HG02571 (cell line): ENCODE measurements around the gene TFPT.
"Not testable (repeated sequence)": the region's sequence is repeated elsewhere in the genome, so short reads cannot be mapped to it uniquely, and the experiment has no call there.

Source experiments
- ATAC-seq: cut with Tn5 transposase; IDR thresholded peaks from one replicate; pipeline ENCODE4 v1.9.1; 2021; ENCODE audit warnings: mild to moderate bottlenecking, moderate library complexity; ENCODE audit not compliant: unreplicated experiment

The TFPT gene

DNA sequence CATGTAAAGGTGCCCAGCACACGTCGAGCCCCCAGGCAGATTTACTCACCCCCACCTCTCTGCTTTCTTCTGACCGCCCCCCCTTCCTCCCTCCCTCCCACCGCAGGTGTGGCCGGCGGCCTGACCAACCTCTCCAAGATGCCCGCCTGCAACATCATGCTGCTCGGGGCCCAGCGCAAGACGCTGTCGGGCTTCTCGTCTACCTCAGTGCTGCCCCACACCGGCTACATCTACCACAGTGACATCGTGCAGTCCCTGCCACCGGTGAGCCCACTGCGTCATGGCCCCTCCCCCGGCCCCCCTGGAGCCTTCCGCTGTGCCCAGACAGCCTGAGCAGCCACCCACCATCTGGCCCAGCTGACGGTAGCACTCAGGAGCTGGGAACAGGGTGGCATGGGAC is 8.9 kb upstream of the TFPT start:
- ATAC-seq: no peak

DNA sequence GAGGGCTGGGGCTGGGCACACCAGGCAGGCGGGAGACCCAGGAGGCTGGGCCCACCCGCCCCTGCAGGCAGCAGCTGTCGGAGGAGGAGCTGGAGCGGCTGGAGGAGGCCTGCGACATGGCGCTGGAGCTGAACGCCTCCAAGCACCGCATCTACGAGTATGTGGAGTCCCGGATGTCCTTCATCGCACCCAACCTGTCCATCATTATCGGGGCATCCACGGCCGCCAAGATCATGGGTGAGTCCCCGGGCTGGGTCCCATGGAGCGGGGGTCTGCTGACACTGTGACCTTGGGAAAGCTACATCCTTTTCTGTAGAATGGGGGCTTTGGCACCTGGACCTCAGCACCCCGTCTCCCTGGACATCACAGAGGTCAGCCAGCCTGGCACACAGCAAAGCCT is 8.2 kb upstream of the TFPT start:
- ATAC-seq: no peak

DNA sequence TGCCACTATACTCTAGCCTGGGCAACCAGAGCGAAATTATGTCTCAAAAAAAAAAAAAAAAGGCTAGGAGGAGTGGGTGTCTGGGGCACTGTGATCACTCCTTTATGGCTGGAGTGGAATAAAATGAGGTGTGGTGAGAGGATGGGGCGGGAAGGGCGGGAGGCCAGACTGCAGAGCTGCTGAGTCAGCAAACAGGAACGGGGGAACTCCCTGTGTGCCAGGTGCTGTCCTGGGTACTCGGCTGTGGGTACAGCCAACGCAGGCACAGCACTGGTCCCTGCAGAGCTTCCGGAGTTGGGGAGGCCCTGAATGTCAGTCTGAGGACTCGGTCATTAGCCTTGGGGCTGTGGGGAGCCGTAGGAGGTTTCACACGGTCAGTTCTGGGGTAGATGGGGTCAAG is 5.8 kb upstream of the TFPT start:
- ATAC-seq: no peak

DNA sequence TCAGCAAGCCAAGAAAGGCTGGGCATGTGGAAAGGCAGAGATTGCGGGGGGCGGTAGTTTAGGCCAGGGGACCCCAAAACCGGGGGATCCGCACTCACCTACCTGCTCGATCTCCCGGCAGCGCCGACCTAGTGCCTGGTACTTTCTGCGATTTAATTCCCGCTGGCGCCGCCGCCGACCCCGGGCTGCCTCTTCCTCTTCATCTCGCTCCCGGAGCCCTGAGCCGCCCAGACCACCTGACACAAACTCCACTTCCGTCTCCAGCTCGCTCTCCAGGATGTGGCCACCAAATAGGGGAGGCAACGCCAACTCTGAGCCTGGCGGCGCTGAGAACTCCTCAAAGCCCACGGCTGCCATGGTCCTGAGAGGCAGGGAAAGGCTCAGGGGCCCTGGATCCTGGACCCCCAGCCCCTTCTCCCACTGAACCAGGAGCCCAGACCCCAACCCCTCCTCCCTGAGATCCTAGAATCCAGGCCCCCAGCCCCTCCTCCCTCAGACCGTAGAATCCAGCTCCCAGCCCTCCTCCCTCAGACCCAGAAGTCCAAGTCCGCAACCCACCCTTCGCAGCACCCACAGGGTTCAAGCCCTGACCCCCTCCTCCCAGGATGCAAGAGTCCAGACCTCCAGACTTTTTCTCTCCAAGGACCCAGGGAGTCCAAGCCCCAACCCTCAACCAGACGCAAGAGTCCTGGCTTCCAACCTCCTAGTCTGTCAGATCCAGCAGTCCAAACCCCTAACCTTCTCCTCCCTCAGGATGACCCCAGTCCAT is 933 bp downstream of the TFPT start:
- ATAC-seq: no peak

DNA sequence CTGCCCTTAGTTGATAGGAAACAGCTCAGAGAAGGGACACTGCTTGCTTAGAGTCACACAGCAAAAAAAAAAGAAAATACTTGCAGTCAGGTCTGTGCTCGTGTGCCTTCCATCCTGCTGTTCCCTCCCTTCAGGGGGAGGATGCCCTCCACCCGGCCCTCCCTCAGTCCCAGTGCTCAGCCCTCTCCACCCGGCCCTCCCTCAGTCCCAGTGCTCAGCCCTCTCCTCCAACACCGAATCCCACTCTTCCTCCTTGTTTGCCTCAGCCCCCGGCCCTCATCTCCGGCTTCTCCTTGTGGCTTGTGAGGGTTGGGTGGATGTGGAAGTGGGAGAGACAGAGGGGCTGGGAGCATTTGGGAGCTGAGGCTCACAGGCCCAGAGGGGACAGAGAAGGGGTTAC is 5.8 kb downstream of the TFPT start:
- no peak for ATAC-seq

DNA sequence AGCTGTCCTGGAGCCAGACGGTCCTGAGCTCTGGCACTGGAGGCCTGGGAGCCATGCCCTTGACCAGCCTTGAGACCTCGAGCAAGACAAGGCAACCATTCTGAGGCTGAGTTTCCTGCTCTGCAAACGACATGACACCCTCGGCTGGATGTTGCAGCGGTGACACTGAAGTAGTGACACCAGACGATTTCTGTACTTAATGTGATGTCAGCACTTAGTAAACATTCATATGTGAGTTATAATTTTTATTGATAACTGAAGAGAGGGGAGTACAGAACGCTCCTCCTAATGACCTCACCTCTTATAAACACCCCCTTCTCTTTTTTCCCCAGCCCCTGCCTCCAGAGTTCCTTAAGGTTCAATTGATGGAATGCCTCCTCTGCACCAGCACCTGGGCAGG is 7.0 kb downstream of the TFPT start:
- no peak for ATAC-seq

DNA sequence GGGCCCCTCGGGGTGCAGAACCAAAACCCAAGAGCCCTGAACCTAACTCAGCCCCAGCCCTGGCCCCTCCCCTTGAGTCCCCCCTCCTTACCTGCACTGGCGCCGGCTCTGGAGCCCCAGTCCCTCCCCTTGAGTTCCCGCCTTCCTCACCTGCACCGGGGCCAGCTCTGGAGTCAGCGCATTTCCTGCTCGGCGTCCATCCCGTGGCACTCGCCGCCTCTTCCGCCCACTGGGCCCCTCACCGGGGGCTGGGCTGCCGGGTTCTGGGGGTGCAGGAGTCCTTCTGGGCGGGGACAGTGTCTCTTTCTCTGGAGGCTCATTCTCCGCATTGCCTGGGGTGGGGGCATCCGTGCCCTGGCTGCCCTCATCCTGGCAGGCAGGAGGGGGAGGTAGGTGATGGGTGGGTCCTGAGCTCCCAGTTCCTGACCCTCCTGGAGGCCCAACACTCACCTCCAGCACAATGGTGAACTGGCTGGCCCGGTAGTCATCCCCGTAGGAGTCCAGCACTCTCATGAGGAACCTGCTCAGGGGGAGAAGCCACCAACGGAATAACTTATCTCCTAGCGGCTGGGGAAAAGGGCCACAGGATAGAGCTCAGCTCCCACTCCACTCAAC is 7.5 kb downstream of the TFPT start:
- ATAC-seq: no peak

DNA sequence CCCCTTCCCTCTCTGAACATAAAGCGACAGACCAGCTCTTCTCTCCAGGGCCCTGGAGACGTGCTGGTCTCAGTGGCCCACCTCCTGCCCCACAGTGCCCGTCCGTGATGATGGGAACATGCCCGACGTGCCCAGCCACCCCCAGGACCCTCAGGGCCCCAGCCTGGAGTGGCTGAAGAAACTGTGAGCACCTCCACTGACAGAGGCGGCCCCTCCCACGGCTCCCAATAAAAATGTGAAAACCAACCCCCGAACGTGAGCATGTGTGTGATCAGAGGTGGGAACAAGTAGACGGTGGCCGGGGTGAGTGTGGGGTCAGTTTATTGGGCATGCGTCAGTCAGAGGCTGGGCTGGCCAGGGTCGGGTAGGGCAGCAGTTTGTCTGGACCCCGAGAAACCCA is 8.7 kb downstream of the TFPT start:
- no peak for ATAC-seq

DNA sequence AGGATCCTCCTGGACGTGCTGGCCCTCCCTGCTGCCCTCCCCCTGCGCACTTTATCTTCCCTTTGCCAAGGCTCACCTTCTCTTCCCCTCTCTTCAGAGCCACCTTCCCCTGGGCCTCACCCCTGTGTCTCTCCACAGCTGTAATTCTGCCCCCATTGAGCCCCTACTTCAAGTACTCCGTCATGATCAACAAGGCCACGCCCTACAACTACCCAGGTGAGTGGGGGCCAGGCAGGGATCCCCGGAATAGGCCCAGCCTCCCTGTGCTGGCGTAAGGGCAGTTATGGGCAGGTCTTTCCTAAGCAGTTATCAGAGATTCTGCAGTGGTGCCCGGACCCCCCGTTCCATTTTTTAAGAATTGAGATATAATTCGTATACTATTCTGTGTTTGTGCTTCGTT is 9.7 kb downstream of the TFPT start:
- no peak for ATAC-seq

DNA sequence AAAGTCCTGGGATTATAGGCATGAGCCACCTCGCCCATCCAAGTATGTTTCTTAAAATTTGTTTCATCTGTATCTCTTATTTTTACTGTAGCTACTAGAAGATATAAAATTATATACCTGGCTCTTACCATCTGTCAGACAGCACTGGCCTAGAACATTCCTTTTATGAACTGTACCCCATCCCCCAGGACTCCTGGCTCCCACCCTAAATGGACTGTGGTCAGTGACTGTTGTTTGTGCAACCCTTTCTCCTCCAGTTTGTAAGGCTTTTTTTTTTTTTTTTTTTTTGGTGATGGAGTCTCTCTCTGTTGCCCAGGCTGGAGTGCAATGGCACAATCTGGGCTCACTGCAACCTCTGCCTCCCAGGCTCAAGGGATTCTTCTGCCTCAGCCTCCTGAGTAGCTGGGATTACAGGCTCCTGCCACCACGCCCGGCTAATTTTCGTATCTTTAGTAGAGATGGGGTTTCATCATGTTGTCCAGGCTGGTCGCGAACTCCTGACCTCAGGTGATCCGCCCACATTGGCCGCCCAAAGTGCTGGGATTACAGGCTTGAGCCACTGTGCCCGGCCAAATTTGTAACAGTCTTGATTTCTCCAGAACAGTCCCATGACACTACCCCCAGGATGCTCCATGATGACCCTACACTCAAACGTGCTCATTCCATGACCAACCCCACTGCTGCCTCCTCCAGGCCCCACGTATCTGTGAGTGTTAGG is 10.3 kb downstream of the TFPT start:
- ATAC-seq: no peak

DNA sequence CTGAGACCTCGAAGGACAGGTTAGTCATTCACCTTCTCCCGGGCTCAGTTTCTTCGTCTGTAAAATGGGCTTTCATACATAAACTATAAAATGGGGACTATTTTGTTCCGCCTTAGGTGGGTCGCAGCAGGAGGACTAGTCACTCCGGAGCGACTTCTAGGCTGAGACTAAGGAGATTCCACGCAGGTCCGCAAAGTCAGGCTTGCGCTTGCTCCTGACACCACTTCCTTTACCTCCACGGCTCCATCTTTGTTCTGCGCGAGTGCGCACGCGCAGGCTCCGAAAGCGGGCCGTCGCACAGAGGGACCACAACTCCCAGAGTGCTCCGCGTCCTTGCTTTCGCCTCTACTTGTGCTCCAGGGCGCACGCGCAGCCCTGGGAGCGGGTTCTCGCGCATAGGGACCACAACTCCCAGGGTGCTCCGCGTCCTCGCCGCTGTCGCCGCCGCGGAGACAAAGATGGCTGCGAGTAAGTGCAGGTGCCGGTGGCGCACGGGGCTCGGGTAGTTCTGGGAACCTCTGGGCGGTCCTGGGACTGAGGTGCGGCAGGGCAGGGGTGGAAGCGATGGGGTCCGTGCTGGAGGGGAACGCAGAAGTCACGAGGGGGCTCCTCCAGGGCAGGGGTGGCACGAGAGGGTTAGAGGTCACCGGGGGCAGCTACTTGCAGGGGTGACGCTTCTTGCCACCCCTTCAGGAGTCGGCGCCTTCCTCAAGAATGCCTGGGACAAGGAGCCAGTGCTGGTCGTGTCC is 12.9 kb downstream of the TFPT start, which contains the start of gene NDUFA3:
NDUFA3 (plus strand) TSS at position 435 of the 749 bp plus-strand sequence; CDS start at position 459, 24 bp downstream.
- ATAC-seq: peak; percentile 91

DNA sequence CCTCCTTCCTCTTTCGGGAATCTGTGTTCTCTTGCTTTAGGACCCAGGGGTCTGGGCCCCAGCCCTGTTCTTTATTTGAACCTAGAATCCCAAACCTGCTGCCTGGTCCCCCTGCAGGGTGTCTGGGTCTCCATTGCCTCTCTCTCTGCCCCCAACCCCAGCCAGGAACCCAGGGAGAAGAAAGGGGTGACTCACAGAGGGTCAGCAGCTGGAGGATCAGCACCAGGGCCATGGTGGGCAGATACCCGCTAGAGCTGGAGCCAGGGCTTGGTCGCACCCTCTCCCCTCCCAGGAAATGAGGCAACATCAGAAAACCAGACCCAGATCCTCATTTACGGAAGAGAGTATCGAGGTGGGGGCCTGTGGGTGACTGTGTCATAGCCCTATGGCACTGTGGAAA is 14.9 kb downstream of the TFPT start, which contains the start of gene OSCAR:
OSCAR (minus strand) TSS at position 243 of the 400 bp plus-strand sequence; CDS start at position 232, 11 bp downstream.
- ATAC-seq: no peak

DNA sequence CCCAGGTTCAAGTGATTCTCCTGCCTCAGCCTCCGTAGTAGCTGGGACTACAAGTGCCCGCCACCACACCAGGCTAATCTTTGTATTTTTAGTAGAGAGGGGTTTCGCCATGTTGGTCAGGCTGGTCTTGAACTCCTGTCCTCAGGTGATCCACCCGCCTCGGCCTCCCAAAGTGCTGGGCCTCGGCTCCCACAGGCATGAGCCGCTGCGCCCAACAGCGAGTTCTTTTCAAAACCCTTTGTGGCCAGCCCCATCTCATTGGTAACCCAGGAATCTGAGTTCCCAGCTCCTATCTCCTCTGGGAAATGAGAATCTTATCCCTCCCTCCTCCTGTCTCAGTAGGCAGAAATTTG is 15.6 kb downstream of the TFPT start:
- not testable (repeated sequence) for ATAC-seq

DNA sequence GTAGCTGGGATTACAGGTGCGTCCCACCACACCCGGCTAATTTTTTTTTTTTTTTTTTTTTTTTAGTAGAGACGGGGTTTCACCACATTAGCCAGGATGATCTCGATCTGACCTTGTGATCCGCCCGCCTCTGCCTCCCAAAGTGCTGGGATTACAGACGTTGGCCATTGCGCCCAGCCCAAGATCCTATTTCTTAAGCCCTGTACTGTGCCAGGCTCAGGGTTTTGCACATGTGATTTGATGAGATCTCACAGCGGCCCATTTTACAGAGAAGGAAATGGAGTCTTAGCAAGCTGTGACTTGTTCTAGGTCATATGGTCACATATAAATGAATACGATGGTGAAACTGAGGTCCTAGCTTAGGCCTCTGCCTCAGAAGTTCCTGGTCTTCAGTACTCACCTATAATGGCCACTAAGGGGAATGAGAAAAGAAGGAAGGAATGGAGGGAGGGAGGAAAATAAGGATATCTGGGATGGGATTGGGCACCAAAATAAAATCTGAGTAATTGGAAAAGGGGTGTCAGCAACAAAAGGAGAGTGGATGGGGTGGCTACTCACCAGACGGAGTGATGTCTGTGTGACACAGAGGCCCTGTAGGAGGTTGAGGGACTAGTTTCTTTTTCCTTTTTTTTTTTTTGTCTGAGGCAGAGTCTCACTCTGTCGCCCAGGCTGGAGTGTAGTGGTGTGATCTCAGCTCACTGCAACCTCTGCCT is 16.1 kb downstream of the TFPT start:
- ATAC-seq: no peak

DNA sequence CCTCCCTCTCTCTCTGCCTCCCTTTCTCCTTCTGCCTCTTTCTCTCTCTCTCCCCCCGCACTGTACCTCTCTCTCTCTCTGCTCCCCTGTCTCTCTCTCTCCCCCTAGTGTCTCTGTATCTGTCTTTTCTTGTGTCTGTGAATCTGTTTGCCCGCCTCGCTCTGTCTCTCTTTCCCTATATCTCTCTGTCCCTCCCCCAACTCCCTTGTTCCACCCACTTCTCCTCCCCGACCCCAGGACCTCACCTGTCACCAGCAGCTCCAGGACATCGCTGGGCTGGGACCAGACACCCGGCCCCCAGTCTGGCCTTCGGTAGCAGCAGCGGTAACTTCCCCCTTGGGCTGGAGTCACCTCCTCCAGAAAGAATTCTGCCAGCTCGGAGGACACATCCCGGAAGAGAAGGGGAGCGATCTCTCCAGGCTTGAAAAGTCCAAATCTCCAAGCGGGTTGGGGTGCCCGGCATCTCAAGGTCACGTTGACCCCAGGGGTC is 18.8 kb downstream of the TFPT start:
- no peak for ATAC-seq

DNA sequence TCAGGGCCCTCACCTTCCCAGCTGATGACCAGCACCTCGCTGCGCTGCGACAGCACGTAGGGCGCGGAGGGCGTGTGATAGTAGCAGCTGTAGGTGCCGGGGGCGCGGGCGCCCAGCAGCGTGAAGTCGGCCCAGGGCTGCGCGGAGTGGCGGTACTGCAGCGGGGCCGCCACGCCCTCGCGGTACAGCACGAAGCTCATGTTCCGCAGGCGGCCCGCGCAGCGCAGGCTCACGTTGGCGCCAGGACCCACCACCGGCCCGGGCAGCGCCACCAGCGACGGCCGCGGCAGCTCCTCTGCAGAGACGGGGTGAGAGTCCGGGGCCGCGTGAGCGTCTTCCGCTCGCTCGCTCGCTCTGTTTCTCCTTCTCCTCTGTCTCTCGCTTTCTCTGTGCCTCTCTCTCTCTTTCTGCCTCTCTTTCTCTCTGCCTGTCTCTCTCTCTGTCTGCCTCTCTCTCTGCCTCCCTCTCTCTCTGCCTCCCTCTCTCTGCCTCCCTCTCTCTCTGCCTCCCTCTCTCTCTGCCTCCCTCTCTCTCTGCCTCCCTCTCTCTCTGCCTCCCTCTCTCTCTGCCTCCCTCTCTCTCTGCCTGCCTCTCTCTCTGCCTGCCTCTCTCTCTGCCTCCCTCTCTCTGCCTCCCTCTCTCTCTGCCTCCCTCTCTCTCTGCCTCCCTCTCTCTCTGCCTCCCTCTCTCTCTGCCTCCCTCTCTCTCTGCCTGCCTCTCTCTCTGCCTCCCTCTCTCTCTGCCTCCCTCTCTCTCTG is 19.4 kb downstream of the TFPT start:
- not testable (repeated sequence) for ATAC-seq

DNA sequence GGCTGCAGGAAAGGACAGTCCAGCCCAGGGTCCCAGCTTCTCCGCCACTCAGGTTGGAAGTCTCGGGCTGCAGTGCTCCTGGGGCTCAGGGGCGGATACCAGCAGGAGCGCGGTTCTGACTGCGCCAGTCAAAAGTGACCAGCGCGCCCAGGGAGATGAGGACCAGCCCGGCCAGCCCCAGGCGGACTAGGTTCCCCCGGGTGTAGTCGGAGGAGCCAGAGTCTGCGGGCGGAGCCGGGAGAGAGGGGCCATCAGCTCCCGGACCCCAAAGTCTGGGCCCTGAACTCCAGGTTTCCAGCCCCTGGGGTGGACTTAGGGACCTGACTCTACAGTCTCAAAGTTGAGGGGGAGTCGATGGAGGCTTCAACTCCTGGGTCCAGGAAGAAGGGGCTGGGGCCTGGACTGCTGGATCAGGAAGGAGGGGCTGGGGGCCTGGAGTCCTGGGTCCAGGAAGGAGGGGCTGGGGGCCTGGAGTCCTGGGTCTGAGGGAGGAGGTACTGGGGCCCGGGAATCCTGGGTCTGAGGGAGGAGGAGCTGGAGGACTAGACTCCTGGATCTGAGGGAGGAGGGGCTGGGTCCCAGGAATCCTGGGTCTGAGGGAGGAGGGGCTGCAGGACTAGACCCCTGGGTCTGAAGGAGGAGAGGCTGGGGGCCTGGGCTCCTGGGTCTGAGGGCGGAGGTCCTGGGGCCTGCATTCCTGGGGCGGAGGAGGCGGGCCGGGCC is 20.2 kb downstream of the TFPT start:
- no peak for ATAC-seq

DNA sequence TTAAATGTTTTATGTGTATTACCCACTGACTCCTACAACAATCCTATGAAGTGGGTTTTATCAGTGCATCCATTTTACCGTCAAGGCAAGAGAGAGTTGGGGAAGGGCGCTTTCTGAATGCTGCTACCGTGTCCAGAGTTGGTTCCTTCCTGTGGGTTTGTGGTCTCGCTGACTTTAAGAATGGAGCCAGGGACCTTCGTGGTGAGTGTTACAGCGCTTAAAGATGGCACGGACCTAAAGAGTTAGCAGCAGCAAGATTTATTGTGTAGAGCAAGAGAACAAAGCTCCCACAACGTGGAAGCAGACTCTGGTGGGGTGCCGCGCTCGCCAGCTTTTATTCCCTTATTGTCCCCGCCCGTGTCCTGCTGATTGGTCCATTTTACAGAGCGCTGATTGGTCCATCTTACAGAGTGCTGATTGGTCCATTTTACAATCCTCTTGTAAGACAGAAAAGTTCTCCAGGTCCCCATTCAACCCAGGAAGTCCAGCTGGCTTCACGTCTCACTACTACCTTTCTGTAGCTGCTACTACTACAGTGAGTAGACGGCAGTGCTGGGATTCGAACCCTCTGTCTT is 20.9 kb downstream of the TFPT start:
- ATAC-seq: no peak

DNA sequence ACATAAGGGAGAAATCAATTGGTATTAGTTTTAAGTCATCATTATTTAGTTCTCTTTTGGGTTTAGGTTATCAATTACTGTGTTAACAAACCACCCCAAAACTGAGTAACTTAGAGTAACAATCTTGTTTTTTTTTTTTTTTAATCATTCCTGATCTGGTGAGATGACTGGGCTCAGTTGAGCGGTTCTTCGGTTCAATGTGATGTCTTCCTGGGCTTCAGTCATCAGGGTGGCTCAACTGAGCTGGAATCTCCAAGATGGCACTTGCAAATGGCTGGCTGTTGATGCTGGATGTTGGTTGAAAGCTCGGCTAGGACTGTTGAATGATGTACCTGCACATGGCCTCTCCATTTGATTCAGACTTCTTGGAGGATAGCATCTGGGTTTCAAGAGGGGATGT is 31.0 kb downstream of the TFPT start:
- no peak for ATAC-seq
